Measurements from ENCODE around the gene TULP4. TPM values are rescaled to one million over a fixed set of nuclear protein-coding genes. Genes with fewer than 3 reads are reported as not detected.
"Not testable (repeated sequence)": the region's sequence is repeated elsewhere in the genome, so short reads cannot be mapped to it uniquely, and the experiment has no call there.

The TULP4 gene
- total RNA-seq, 1 donor from 2014 or later = 63.0 TPM

DNA sequence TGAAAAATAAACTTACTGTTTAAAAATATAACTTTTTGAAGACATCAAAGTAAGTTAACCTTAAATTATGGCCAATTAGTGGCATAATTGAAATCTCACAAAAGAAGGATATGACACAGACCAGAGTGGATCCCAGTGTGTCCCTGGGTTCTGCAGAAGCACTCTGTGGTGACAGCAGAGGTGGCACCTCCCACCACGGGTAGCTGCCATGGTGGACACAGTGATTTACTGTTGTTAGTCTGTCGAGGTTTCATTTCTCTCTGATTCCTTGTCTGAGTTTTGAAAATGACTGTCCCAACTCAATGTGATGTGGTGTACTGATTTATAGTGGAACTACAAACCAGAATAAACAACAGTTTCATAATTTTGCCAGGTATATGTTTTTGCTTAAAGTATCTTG is 76.5 kb downstream of the TULP4 start:
- POLR2A ChIA-PET = no interaction called here
- Mint-ChIP-seq H3K4me3 (no peak overlapping the region), H3K27ac (no peak overlapping the region), H3K27me3 (no peaks in the 10 kb centered on the region), H3K36me3 (ENCODE audit: low read depth) (peaks cover 14% of the 10 kb centered on the region), H3K9me3 (peaks cover under 1% of the 10 kb centered on the region), H3K4me1 (peaks cover 5% of the 10 kb centered on the region)
- TF ChIP-seq, protein P1, sequence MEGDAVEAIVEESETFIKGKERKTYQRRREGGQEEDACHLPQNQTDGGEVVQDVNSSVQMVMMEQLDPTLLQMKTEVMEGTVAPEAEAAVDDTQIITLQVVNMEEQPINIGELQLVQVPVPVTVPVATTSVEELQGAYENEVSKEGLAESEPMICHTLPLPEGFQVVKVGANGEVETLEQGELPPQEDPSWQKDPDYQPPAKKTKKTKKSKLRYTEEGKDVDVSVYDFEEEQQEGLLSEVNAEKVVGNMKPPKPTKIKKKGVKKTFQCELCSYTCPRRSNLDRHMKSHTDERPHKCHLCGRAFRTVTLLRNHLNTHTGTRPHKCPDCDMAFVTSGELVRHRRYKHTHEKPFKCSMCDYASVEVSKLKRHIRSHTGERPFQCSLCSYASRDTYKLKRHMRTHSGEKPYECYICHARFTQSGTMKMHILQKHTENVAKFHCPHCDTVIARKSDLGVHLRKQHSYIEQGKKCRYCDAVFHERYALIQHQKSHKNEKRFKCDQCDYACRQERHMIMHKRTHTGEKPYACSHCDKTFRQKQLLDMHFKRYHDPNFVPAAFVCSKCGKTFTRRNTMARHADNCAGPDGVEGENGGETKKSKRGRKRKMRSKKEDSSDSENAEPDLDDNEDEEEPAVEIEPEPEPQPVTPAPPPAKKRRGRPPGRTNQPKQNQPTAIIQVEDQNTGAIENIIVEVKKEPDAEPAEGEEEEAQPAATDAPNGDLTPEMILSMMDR (IDR thresholded peaks at IDR 0.05) = no peak
- intact Hi-C loops (cut with micrococcal nuclease) = no loop called here
- no peak for DNase-seq
- CTCF ChIA-PET = interaction anchor here (0.7 kb wide), 1 partner anchor 584 kb away, joined by 3 read pairs; no protein-coding TSS in a partner anchor
- ATAC-seq (ENCODE audit: low read depth) = no peak

DNA sequence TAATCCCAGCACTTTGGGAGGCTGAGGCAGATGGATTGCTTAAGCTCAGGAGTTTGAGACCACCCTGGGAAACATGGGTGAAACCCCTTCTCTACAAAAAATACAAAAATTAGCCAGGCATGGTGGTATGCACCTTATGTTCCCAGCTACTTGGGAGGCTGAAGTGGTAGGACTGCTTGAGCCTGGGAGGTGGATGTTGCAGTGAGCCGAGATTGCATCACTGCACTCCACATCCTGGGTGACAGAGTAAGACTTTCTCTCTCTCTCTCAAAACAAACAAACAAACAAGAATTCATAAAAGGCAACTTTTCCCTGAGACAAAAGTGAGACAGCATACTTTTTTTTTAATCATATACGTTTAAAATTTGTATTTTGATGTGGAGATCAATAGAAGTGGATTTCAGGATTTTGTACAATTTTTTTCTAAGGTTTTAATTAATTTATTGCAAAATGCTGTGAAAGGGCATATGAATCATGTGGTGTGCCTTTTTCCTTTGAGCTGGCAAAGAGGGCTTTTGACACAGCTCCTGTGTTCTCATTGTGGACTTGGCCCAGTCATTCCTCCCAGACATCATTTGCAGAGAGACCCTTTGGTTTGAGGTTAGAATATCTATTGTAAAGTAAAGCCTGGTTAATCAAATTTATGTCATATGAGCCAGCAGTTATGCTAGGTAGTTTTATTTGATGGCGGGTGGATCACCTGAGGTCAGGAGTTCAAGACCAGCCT is 77.1 kb downstream of the TULP4 start:
- peaks cover 4% of the 10 kb centered on the region for H3K4me1 Mint-ChIP-seq
- H3K4me3 Mint-ChIP-seq = no peak overlapping the region
- peaks cover 5% of the 10 kb centered on the region for H3K9me3 Mint-ChIP-seq
- peaks cover 20% of the 10 kb centered on the region for H3K36me3 Mint-ChIP-seq (ENCODE audit: low read depth)
- H3K27ac Mint-ChIP-seq = no peak overlapping the region
- no peak for ATAC-seq (ENCODE audit: low read depth)
- ChIA-PET CTCF (interaction anchor here (0.7 kb wide), 1 partner anchor 584 kb away, joined by 3 read pairs; no protein-coding TSS in a partner anchor), POLR2A (no interaction called here)
- no peak for DNase-seq
- no peaks in the 10 kb centered on the region for H3K27me3 Mint-ChIP-seq
- TF ChIP-seq, protein P1 (IDR thresholded peaks at IDR 0.05) = no peak
- intact Hi-C loops (cut with micrococcal nuclease) = no loop called here

DNA sequence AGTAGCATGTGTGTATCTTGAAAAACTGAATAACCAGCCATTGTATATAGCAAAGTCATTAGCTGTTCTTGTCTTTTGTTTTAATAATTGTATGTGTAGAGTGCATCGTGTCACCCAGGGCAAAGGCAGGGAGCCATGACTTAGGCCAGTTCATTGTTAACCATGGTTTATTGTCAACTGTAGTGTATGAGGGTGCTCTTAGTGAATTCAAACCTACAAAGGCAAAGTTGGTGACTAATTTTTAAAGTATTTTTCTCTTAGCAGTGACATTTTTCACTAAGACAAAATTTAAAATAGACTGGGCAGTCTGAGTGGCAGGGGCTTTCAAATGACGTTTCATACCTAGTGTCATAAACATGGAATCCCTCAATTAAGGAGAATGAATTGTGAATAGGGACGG is 79.0 kb downstream of the TULP4 start:
- DNase-seq (no peak), ATAC-seq (ENCODE audit: low read depth) (no peak)
- Mint-ChIP-seq H3K9me3 (peaks cover 5% of the 10 kb centered on the region), H3K27ac (no peak overlapping the region), H3K4me3 (no peak overlapping the region), H3K4me1 (peaks cover 4% of the 10 kb centered on the region), H3K36me3 (ENCODE audit: low read depth) (peaks cover 22% of the 10 kb centered on the region), H3K27me3 (no peaks in the 10 kb centered on the region)
- intact Hi-C loops (cut with micrococcal nuclease) = no loop called here
- ChIA-PET CTCF (no interaction called here), POLR2A (no interaction called here)
- TF ChIP-seq, protein P1 (IDR thresholded peaks at IDR 0.05) = no peak

DNA sequence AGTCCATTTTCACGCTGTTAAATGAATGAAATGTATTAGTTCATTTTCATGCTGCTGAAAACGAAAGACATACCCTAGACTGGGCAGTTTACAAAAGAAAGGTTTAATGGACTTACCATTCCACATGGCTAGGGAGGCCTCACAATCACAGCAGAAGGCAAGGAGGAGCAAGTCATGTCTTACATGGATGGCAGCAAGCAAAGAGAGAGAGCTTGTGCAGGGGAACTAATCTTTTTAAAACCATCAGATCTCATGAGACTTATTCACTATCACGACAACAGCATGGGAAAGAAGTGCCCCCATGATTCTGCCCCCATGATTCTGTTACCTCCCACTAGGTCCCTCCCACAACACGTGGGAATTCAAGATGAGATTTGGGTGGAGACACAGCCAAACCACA is 79.7 kb downstream of the TULP4 start:
- not testable (repeated sequence) for H3K9me3 Mint-ChIP-seq

GRCh38 chr6:158396136-158396535 is 83.9 kb downstream of the TULP4 start:
- Mint-ChIP-seq H3K27ac (no peak overlapping the region), H3K36me3 (ENCODE audit: low read depth) (peaks cover 22% of the 10 kb centered on the region), H3K4me1 (peaks cover 10% of the 10 kb centered on the region), H3K27me3 (no peaks in the 10 kb centered on the region), H3K9me3 (peaks cover 5% of the 10 kb centered on the region), H3K4me3 (no peak overlapping the region)
- ATAC-seq (ENCODE audit: low read depth) (no peak), DNase-seq (no peak)
- intact Hi-C loops (cut with micrococcal nuclease) = no loop called here
- TF ChIP-seq, protein P1 (IDR thresholded peaks at IDR 0.05) = no peak
- ChIA-PET CTCF (no interaction called here), POLR2A (interaction anchor here (0.6 kb wide), 1 partner anchor 353 kb away, joined by 14 read pairs; no protein-coding TSS in a partner anchor)

More for the DNA sequence above, 79.7 kb downstream of the TULP4 start:
- intact Hi-C loops (cut with micrococcal nuclease); H3K4me3 Mint-ChIP-seq; CTCF ChIA-PET; POLR2A ChIA-PET; H3K27me3 Mint-ChIP-seq; ATAC-seq (ENCODE audit: low read depth); H3K4me1 Mint-ChIP-seq; DNase-seq; H3K27ac Mint-ChIP-seq: not testable (repeated sequence)
- peaks cover 22% of the 10 kb centered on the region for H3K36me3 Mint-ChIP-seq (ENCODE audit: low read depth)

Data from activated B cell treated with CpG ODN at 0.5 μM for 24 hours (primary cell).